ENCODE measurements around the gene AK8. TPM values are rescaled to one million over a fixed set of nuclear protein-coding genes. Genes with fewer than 3 reads are reported as not detected.

Gene AK8
- total RNA-seq, 1 donor from 2014 or later = 0.07 TPM

DNA sequence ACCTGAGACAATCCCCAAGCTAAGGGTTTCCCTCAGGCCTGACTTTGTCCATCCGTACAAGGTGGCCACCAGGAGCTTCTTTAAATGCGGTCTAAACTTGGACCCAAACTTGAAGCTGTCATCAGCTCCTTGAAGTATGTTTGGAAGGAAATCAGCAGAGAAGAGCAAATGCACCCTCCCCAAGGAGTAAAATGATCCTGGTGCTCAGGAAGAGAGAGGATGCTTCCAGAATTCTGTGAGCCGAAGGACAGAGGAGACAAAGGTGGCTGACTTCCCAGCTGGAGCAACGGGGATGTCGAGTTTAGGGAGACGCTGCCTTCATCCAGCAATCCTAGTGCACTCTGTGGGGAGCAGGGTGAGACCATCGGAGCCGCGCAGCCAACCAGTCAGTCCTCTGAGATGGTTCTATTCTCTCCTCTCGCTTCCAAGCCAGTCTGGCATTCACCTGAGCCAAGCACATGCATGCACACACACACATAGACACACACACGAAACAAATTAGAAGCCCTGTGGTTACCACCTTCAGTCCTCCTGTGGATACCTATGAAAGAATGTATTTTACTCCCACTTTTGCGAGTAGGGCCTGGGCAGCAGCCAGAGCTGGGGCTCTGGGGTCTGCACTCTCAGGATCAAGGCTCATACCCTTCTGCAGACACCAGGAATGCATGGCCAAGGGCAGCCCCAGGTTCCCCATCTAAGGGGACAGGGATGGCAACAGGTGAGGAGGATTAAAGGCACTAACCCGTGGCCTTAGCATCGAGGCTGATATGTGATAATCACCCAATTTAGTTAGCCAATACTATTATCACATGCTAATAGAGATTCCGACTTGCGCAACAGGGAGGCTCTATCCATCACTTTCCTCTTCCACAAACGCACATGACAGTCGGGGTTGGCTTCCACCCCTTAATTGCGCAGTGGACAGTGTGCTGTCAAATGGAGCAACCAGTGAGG lies 132.1 kb downstream of the AK8 start:
- no peak for DNase-seq (ENCODE audit: low read depth, low spot score)

DNA sequence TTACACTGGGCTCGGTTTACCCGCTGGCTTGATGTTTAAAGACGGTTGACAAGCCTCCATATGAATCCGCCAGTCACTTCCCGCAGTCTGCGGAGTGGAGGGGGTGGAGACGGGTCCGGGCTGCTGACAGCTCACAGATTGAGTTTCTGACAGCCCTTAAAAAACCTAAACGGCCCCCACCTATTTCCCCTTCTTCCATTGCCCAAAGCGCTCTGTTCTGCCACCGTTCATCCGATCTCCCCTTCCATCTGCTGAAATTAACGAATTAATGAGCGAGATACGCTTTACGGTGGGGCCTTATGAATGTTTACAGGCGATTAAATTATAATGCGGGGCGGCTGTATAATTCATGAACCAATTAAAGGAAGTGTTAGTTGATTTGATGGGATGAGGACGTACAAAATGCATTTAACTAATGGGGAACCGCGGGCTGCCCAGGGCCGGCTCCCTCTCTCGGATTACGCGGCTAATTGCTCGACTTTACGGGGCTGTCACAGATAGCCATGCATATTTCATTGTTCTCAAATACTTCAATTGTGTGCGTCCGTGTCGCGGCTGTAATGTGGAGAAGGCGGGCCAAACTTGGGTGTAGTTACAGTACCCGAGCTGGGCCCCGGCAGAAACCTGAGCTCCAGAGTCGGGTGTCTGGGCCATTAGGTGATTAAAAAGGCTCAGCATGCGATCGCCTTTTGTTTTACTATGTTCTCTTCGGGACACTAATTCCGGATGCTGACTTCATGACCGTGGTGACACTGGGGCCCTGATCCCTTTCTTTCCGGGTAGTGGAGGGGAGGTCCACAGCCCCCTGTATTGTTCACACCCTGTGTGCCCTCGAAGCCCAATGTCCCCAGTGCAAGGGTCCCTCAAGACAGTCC lies 133.0 kb downstream of the AK8 start:
- DNase-seq (ENCODE audit: low read depth, low spot score) = no peak

DNA sequence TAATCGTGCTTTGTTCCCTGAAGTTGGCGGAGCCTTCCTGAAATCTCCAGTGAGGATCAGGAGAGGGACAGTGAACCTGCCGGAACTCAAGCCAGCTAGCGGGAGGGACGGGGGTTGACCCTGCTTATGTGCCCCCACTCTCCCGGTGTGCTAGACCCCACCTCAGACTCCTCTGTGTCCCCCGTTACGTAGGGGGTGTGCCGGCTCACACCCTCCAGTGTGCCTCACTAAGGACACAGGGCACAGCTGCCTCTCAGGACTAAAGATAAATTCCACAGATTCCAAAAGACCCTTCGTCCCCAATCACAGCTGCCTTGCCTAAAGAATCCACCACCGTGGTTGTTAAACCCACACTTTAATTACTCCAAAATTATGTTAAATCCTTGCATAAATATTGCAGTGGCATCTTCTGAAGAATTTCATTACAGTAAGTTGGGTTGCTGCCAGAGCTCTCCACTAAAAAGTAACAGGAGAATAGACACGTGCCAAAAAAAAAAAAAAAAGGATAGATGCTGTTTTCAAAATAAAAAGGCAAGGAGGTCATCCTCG lies 134.1 kb downstream of the AK8 start:
- DNase-seq (ENCODE audit: low read depth, low spot score) = no peak

GRCh38 chr9:132742821-132743311 lies 135.2 kb downstream of the AK8 start:
- no peak for DNase-seq (ENCODE audit: low read depth, low spot score)

DNA sequence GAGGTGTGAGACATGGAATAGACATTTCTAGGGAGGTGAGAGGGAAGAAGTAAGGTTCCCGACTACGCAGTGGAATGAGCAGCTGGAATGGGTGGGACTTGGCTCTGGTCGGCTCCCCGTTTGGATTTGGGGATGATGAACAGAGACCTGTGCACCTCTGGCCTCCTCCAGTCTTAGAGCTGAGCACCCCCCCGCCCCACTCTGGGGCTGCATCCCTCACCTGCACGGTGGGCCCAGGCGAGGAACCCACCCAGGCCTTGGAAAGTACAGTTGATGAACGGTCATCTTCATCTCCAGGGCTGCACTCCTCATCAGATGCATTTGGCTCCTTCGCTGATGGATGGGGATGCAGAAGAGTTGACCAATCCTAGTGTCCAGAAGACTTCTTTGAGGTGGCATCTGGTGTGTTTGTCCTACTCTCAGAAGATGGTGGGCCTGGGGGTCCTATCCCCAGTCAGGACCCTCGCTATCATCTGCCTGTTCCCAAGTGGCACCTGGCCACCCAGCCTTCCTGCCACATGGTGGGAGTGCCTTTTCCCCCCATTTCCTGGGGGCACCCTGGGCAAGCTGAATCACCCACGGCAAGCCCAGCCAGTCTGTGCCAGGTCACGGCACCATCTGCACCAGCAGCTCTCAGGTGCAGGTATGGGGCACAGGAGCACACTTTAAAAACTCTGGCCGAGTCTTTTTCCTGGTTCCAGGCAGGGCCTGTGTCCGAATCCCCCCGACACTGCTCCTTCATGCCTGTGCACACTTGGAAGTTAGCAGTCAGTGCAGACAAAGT lies 137.4 kb downstream of the AK8 start:
- DNase-seq (ENCODE audit: low read depth, low spot score) = no peak

- no peak for DNase-seq (ENCODE audit: low read depth, low spot score)
These were observed 138.3 kb downstream of the AK8 start for GRCh38 chr9:132739710-132740310.

DNA sequence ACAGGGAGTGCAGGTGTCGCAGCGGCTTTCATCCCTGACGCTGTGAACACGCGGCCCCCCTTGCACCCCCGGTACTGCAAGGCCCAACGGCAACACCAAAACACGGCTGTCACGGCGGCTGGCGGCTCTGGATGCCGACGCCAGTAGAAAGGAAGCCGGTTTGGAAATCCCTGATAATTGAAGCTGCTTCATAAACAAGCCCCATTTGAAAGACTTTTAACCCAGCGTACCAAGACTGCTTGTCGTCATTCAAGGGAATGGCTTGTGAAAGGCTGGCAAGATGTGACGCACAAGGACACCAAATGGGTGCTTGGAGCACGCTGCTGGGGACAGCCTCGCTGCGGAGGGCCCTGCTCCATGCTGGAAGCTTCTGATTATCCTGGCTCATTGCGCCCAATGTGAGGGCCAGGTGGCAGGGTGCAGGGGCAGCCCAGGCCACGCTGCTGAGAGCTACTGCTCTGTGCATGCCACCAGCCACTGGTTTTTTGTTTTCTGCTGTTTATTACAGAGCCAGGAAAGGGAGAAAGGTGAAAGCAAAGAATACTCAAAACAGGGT lies 144.7 kb downstream of the AK8 start:
- no peak for DNase-seq (ENCODE audit: low read depth, low spot score)

DNA sequence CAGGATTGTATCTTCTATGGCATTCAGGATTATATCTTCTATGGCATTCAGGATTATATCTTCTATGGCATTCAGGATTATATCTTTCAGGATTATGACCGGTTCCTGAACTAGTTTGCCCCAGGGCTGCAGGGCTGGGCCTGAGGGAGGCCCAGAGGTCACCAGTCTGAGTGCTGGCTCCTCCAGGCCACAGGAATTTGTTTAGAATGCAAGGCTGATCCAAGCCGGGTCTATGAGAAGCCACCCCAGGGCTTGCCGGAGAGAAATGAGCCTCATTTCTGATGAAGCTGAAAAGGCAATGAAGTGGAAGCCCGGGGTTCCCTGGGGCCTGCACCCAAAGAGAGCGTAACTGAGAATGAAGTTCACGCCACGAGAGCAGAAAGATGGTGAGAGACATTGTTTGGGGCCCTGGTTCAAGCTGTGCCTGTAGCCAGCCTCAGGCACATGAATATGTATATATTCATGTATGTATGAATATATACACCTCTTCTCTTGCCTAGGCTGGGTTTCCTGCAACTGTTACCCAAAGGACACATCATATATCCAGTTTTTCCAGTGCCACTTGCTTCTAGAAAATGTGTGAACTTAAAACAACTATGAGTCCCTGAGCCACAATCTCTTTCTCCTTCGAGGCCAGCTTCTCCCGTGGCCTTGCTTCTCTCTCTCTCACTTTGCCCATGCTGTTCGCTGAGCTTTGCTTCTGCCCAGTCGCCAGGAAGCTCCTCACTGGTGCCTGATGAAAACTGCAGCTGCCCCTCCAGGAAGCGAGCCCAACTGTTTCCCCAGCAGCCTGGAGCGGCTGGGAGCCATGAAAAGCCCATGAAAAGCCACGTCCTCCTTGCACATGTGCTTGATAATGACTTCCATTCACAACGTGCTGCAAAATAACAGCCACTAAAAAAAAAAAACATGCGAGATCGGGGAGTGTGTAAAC lies 145.5 kb downstream of the AK8 start:
- no peak for DNase-seq (ENCODE audit: low read depth, low spot score)

DNA sequence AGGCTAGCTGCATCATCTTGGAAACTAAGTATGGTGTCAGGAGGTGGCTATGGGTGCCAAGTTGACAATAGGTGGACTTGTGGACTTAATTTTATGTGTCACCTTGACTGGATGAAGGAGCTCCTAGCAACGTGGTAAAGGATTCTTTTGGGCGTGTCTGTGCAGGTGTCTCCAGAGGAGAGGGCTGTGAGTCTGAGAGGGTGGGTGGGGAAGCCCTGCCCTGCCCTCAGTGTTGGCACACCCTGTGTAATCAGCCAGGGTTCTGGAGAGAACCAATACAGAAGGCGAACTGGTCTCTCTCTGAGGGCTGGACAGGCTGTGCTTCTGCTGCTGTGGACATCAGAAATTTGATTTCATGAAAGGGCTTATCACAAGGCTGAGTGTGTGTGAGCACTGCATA lies 146.9 kb downstream of the AK8 start:
- no peak for DNase-seq (ENCODE audit: low read depth, low spot score)

GRCh38 chr9:132730054-132731033 lies 147.7 kb downstream of the AK8 start:
- DNase-seq (ENCODE audit: low read depth, low spot score) = no peak

- DNase-seq (ENCODE audit: low read depth, low spot score) = no peak
These were observed 148.7 kb downstream of the AK8 start for GRCh38 chr9:132729235-132729890.

DNA sequence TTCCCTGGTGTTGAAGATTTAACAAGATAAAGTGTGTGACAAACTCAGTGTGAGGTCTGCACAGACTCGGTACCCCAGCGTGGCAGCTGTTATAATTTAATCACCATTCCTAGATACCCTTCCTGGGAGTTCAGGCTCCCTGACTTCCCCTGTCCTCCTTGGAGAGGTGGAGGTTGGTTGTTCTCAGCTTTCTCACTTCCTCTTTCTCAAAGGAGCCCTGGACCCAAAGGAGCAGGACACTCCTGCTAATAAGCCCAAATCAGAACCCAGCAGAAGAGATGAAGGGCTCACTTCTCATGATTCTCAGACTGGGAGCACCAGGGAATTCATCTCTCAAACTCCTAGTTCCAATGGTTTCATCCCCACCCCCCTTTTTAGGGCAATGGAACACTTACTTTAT lies 149.6 kb downstream of the AK8 start:
- DNase-seq (ENCODE audit: low read depth, low spot score) = no peak

DNA sequence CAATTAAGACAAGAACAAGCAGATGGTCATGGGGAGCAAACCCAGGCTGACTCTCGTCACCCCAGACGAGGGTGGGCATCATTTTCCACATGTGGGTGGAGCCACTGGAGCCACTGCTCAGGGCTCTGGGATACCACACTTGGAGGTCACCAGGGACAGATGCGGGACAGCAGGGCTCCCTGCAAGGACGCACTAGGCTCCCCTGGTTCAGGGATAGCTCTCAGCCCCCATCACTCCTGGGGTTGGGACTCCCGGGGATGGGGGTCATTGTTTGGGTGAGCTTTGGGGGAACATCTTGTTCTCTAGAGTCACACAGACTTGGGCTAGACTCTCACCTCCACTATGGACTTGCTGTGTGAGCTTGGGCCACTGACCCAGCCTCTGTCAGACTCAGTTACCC lies 150.0 kb downstream of the AK8 start:
- no peak for DNase-seq (ENCODE audit: low read depth, low spot score)

DNA sequence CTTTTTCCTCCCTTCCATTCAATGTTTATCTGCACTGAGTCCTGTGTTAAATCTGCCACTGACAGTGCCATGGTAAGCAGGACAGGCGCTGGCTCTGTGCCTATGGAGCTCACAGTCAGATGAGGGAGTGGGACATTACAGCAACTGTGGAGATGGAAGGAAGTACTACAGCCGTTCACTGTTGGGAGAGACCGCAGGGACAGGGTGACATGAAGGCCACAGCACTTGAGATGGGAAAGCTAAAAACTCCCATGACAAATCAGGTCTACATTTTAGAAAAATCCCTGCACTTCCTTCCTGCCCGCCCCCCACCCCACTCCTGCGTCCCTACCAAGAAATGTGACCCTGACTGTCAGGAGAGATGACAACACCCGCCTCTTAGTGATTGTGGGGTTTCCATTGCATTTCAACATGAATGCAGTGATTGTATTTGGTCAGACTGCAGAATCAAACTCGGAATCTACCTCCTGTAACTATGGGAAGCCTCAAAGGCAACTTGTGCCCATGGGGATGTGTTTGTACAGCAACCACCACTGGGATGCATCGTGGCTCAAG lies 151.4 kb downstream of the AK8 start:
- DNase-seq (ENCODE audit: low read depth, low spot score) = no peak

GRCh38 chr9:132725306-132725705 lies 152.8 kb downstream of the AK8 start:
- no peak for DNase-seq (ENCODE audit: low read depth, low spot score)

DNA sequence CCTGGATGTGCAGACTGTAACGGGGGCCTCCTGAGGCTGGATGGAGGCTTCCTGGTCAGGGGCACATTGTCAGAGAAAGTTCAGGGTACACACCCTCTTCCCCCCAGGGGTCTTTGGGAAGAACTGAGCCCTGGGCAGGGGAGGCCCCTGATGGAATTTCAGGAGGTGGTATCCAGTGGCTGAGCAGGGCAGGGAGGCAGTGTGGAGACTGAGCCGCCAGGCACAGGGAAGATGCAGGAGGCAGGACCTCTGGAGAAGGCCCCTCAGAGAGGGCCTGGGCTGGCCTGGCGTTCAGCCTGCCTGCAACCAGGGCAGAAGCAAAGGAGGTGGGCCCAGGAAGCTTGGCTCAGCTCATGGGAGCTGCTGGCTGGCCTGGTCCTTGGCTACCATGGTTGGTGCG lies 154.3 kb downstream of the AK8 start:
- DNase-seq (ENCODE audit: low read depth, low spot score) = no peak

DNA sequence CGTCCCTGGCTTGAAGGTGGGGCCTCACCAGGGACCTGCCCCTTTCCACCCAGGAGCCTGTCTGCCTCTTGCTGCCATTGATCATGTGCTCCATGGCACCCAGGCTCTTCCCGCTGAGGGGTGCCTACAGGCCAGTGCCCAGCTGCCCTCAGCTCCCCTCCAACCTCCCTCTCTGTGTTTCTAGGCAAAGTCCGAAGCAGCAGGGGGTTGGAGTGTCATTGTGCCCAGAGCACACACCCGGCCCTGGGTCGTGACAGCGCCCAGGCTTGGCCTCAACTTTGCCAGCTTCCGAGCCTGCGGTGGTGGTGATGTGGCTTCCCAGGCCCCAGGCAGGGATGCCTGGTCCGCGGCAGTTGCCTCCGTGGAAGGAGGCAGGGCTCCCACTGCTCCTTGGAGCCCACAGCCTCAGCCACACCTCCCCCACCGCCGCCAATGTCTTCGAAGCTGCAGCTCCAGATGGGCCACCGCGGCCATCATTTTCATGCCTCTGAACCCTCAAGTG lies 155.5 kb downstream of the AK8 start:
- DNase-seq (ENCODE audit: low read depth, low spot score) = no peak

Measured in pulmonary artery endothelial cell (primary cell).